Ovary (tissue), 9 donors: Measurements from ENCODE around the gene NRN1L. TPM values are rescaled to one million over a fixed set of nuclear protein-coding genes. Genes with fewer than 3 reads are reported as not detected.

Experiments
- DNase-seq, 5 donors: peaks; one replicate each; pipeline ENCODE4 v3.0.0-alpha.2; 2019 to 2020
- H3K27ac ChIP-seq, 2 donors: fragments of 200-600 bp; one replicate each; pipeline versions ENCODE4 v1.5.1 to v1.8.0; 2019 to 2022
- H3K27me3 ChIP-seq: fragments of 200-600 bp; one replicate; pipeline ENCODE4 v1.8.0; 2022
- H3K36me3 ChIP-seq: fragments of 200-600 bp; sonication (generic); one replicate; pipeline ENCODE4 v1.5.1; 2019
- H3K4me1 ChIP-seq: one replicate; pipeline ENCODE4 v1.8.1; 2013; ENCODE audit warnings: mild to moderate bottlenecking, moderate library complexity; ENCODE audit not compliant: insufficient read depth
- H3K4me3 ChIP-seq: fragments of 200-600 bp; sonication (generic); one replicate; pipeline ENCODE4 v1.5.1; 2017
- H3K9me3 ChIP-seq, 2 donors: fragments of 200-600 bp in 1 of 2; sonication (generic) in 1 of 2; one replicate each; pipeline versions ENCODE4 v1.5.1 to v1.8.1; 2013 to 2019; ENCODE audit warnings: mild to moderate bottlenecking in 1 of 2, moderate library complexity in 1 of 2
- EP300 ChIP-seq: sonication (generic); formaldehyde crosslinking; IDR thresholded peaks from one replicate; pipeline ENCODE4 v1.6.1; 2017; ENCODE audit warnings: antibody characterized with exemption
- POLR2A ChIP-seq: fragments of 450-650 bp; IDR thresholded peaks from one replicate; pipeline ENCODE4 v1.6.1; 2017; ENCODE audit warnings: antibody characterized with exemption, mild to moderate bottlenecking, moderate library complexity
- WGBS, 3 donors: extraction: QIAGEN DNeasy Blood & Tissue Kit in 1 of 3; methylation state at CpG; one replicate each; pipeline versions ENCODE4 v1.1.5 to v1.1.7; 2013 to 2017; 5-methylcytosine and 5-hydroxymethylcytosine counted together
- intact Hi-C, 4 donors: fragments of 100-400 bp; cut with DNase I; formaldehyde crosslinking; loops; one replicate each; pipeline versions ENCODE4 v1.11.0 to v1.15.1; 2022 to 2023
- polyA plus RNA-seq, 2 donors: library from polyadenylated mRNA; stranded (reverse); fragments of 200-250 nt in 1 of 2; fragments of 350-450 nt in 1 of 2; fragmentation: Illumina TruSeq in 1 of 2; extraction: RNeasy Lipid Tissue Mini Kit (QIAGEN cat#74804) in 1 of 2; gene quantifications; one replicate each; pipeline ENCODE4 v1.2.3, GENCODE V29; 2013 to 2014
- total RNA-seq, 7 donors: library from RNA; depleted of rRNA in 2 of 7; stranded (reverse); fragments of >200 nt in 2 of 7; fragmentation: NEBNext Ultra II Directional in 3 of 7; extraction: Animal tissue kit (Norgen Biotek cat#: 25700) in 3 of 7; gene quantifications; one replicate each; pipeline versions ENCODE4 v1.1.0 to v1.2.4, GENCODE V29; 2016 to 2023
- TF ChIP-seq, protein P1 (sequence below), 3 donors: fragments of 450-650 bp in 2 of 3; fragments of 200-600 bp in 1 of 3; IDR thresholded peaks; one replicate each; pipeline versions ENCODE4 v1.5.1 to v1.8.0; 2016 to 2022; ENCODE audit warnings: antibody characterized with exemption in 3 of 3, mild to moderate bottlenecking in 1 of 3
- donor health status: DM: no; HTN: no; CAD: no; lungs with moderate emphysema.
- donor health status: DM: no; HTN: no; CAD: no.
- donor health status: Bipolar disorder and iron deficiency.
- donor health status: DM: yes; HTN: yes; CAD: no.
- donor health status: DM: no; HTN: no; CAD: no.
- donor health status: DM: yes; HTN: yes; CAD: no.

Gene NRN1L
- total and polyA plus RNA-seq, 9 donors = 0.95 to 4.7 (median 2.6) TPM; not detected in 1

DNA sequence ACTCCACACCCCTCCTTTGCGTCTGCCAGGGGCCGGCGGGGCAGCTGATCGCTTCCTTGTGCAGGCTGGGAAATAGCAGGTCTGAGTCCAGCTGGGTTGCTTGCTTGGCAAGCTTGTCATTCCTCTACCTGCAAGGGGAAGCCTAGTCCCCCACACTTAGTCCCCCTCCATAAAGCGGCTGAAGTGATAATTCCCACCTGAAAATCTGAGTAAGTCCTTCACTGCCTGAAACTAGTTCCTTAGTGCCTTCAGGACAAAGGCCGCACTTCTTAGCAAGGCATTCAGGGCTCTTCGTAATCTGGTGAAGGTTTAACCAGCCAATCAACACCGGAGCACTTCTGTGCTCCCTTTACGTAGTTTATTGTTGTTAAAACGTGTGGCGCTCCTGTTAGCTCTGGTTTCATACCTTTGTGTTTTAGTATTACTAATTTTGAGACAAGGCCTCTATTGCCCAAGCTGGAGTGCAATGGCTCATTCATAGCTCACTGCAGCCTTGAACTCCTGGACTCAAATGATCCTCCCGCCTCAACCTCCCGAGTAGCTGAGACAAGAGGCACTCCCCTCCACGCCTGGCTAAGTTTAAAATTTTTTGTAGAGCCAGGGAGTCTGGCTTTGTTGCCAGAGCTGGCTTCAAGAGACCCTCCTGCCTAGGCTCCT is 9.2 kb downstream of the NRN1L start:
- H3K36me3 ChIP-seq = no peaks in the 10 kb centered on the region
- H3K4me3 ChIP-seq = peak overlapping the region; percentile 89
- peak overlapping the region; percentile 90 to 94 for H3K27ac ChIP-seq
- TF ChIP-seq, protein P1, sequence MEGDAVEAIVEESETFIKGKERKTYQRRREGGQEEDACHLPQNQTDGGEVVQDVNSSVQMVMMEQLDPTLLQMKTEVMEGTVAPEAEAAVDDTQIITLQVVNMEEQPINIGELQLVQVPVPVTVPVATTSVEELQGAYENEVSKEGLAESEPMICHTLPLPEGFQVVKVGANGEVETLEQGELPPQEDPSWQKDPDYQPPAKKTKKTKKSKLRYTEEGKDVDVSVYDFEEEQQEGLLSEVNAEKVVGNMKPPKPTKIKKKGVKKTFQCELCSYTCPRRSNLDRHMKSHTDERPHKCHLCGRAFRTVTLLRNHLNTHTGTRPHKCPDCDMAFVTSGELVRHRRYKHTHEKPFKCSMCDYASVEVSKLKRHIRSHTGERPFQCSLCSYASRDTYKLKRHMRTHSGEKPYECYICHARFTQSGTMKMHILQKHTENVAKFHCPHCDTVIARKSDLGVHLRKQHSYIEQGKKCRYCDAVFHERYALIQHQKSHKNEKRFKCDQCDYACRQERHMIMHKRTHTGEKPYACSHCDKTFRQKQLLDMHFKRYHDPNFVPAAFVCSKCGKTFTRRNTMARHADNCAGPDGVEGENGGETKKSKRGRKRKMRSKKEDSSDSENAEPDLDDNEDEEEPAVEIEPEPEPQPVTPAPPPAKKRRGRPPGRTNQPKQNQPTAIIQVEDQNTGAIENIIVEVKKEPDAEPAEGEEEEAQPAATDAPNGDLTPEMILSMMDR (IDR thresholded peaks at IDR 0.05) = no peak
- TF ChIP-seq EP300 (no peak), POLR2A (no peak)
- H3K27me3 ChIP-seq = no peaks in the 10 kb centered on the region
- H3K4me1 ChIP-seq = peaks cover 16% of the 10 kb centered on the region
- intact Hi-C loops = no loop called here
- no peaks in the 10 kb centered on the region for H3K9me3 ChIP-seq
- DNase-seq = no peak
- 8 to 14% (median 10%) methylated on average over 14 of the region's 14 CpGs for WGBS, 3 donors

DNA sequence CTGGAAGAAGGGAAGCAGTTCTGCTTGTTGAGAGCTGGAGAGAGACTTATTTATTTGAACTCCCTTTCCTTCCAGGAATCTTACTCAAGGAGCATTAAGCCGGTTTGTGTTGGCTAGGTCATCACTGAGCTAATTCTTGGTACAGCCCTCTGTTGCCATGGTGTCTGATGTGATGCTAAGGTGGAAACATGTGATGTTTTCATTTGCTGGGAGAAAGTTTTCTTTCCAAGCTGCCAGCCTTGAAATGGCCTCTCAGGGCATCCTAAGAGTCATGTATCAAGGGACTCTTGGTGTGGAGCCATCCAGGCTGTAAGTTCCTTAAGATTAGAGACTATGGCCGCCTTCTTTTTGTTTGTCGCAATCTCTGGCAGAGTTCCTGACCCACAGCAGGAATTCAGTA is 12.5 kb downstream of the NRN1L start:
- peak overlapping the region in 1 of 2 donors; percentile 66 for H3K27ac ChIP-seq
- WGBS, 3 donors = 30 to 43% (median 35%) methylated on average over 3 of the region's 3 CpGs
- no peaks in the 10 kb centered on the region for H3K27me3 ChIP-seq
- H3K4me3 ChIP-seq = no peak overlapping the region
- peak in 1 of 5 donors; percentile 53 for DNase-seq
- no peaks in the 10 kb centered on the region for H3K36me3 ChIP-seq
- no peak for TF ChIP-seq POLR2A
- TF ChIP-seq EP300 = no peak
- TF ChIP-seq, protein P1 (IDR thresholded peaks at IDR 0.05) = no peak
- no peaks in the 10 kb centered on the region for H3K9me3 ChIP-seq
- intact Hi-C loops = no loop called here
- H3K4me1 ChIP-seq = peaks cover 16% of the 10 kb centered on the region

DNA sequence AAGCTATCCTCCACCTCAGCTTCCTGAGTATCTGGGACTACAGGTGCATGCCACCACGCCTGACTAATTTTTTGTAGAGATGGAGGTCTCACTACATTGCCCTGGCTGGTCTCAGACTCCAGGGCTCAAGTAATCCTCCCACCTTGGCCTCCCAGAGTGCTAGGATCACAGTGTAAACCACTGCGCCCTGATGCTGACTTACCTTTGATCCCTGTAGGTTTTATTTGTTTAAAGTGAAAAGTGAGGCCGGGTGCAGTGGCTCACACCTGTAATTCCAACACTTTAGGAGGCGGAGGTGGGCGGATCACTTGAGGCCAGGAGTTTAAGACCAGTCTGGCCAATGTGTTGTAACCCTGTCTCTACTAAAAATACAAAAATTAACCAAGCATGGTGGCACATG is 17.0 kb downstream of the NRN1L start:
- H3K4me3 ChIP-seq = no peak overlapping the region
- TF ChIP-seq, protein P1 (IDR thresholded peaks at IDR 0.05) = no peak
- TF ChIP-seq EP300 (no peak), POLR2A (no peak)
- no peaks in the 10 kb centered on the region for H3K9me3 ChIP-seq
- WGBS, 3 donors = 88 to 93% (median 93%) methylated on average over 5 of the region's 5 CpGs
- intact Hi-C loops = no loop called here
- no peaks in the 10 kb centered on the region for H3K27me3 ChIP-seq
- no peaks in the 10 kb centered on the region for H3K36me3 ChIP-seq
- no peak overlapping the region for H3K27ac ChIP-seq
- no peak for DNase-seq
- peaks cover 5% of the 10 kb centered on the region for H3K4me1 ChIP-seq

DNA sequence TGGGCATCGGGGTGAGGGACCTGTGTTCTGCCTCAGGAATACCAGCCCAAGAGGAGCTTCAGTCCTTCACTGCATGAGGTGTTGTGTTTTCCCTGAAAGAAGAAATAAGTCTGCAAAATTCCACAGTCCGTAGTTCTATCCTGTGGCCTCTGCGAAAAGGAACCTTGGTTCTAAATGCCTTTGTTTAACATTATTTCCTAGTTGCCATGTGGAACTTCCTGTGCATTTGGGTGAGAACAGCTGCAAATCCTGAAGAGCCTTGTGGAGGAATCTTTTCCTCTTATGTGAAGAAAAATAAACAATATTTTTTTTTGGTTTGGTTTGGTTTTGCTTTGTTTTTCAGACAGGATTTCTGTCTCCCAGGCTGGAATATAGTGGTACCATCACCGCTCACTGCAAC is 18.1 kb downstream of the NRN1L start:
- peaks cover 2% of the 10 kb centered on the region for H3K4me1 ChIP-seq
- no peak overlapping the region for H3K4me3 ChIP-seq
- intact Hi-C loops = no loop called here
- DNase-seq = no peak
- no peaks in the 10 kb centered on the region for H3K27me3 ChIP-seq
- H3K9me3 ChIP-seq = no peaks in the 10 kb centered on the region
- 23 to 55% (median 34%) methylated on average over 4 of the region's 4 CpGs for WGBS, 3 donors
- H3K36me3 ChIP-seq = no peaks in the 10 kb centered on the region
- no peak overlapping the region for H3K27ac ChIP-seq
- TF ChIP-seq POLR2A = no peak

DNA sequence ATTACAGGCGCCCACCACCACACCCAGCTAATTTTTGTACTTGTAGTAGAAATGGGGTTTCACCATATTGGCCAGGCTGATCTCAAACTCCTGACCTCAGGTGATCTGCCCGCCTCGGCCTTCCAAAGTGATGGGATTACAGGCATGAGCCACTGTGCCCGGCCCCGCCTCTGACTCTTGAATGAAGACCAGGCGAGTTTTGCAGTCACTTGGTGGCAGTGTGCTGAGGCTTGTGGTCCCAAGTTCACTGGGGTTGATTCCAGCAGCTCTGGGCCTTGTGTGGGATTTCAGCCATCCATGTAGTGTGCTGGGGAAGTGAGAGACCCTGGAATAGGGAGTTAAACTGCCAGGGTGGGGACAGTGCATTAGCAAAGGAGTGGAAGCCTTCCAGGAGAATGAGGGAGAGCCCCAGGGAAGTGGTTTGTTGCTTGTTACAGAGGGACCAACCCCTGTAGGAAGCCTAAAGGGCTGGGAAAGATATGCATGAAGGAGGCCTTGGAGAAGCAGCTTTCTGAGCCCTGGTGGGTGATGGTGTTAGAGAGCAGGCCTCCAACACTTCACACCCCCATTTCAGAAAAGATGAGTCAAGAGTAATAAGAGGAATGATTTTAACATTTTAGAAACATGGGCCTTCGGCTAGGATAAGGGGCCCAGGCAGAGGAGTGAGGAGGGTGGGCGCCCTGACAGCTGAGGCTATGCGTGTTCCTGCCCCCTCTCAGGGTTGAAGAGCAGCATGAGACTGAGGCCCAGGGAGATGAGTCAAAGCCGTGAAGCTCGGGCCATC is 22.9 kb downstream of the NRN1L start:
- Histone ChIP-seq H3K4me3 (no peak overlapping the region), H3K27me3 (no peaks in the 10 kb centered on the region), H3K36me3 (no peaks in the 10 kb centered on the region), H3K27ac (no peak overlapping the region), H3K4me1 (peaks cover 2% of the 10 kb centered on the region), H3K9me3 (no peaks in the 10 kb centered on the region)
- intact Hi-C loops = no loop called here
- WGBS, 3 donors = 89 to 96% (median 90%) methylated on average over 11 of the region's 11 CpGs
- no peak for DNase-seq
- TF ChIP-seq POLR2A (no peak), EP300 (no peak)
- TF ChIP-seq, protein P1 (IDR thresholded peaks at IDR 0.05) = no peak
